DOHH2 (cell line): ENCODE data around the gene RASAL2.

Source experiments
- H3F3A ChIP-seq: fragments of 200-600 bp; sonication (generic), shearing (Covaris generic); 2 replicates; pipeline ENCODE4 v1.6.0; 2016; ENCODE audit warnings: antibody characterized with exemption, mild to moderate bottlenecking; ENCODE audit not compliant: control insufficient read depth, insufficient read depth
- H3K27ac ChIP-seq: fragments of 200-600 bp; sonication (generic); 2 replicates; pipeline ENCODE4 v1.5.1; 2014; ENCODE audit warnings: low read depth, mild to moderate bottlenecking, low read length, moderate library complexity
- H3K27me3 ChIP-seq: fragments of 200-600 bp; sonication (generic); 2 replicates; pipeline ENCODE4 v1.6.1; 2014; ENCODE audit warnings: mild to moderate bottlenecking, low read length, mixed read lengths; ENCODE audit not compliant: control insufficient read depth
- H3K36me3 ChIP-seq: fragments of 200-600 bp; sonication (generic); 2 replicates; pipeline ENCODE4 v1.6.1; 2014; ENCODE audit warnings: mild to moderate bottlenecking, low read length, moderate library complexity, mixed read lengths; ENCODE audit not compliant: control insufficient read depth
- H3K4me1 ChIP-seq: fragments of 200-600 bp; sonication (generic); 2 replicates; pipeline ENCODE4 v1.6.1; 2014; ENCODE audit warnings: mild to moderate bottlenecking, low read length, mixed read lengths; ENCODE audit not compliant: control insufficient read depth
- H3K4me2 ChIP-seq: fragments of 200-600 bp; sonication (generic); 2 replicates; pipeline ENCODE4 v1.6.0; 2014; ENCODE audit warnings: mild to moderate bottlenecking, low read length, moderate library complexity
- H3K4me3 ChIP-seq: fragments of 200-600 bp; sonication (generic); 2 replicates; pipeline ENCODE4 v1.5.1; 2014; ENCODE audit warnings: mild to moderate bottlenecking, low read length, mixed read lengths
- H3K79me2 ChIP-seq: fragments of 200-600 bp; sonication (generic); 2 replicates; pipeline ENCODE4 v1.6.1; 2014; ENCODE audit warnings: mild to moderate bottlenecking, low read length, mixed read lengths; ENCODE audit not compliant: control insufficient read depth
- H3K9me2 ChIP-seq: fragments of 200-600 bp; sonication (generic); replicated peaks from 2 replicates; pipeline ENCODE4 v1.6.1; 2014; ENCODE audit warnings: mild to moderate bottlenecking, low read length, mixed read lengths; ENCODE audit not compliant: control insufficient read depth
- H3K9me3 ChIP-seq: fragments of 200-600 bp; sonication (generic); 2 replicates; pipeline ENCODE4 v1.6.1; 2014; ENCODE audit warnings: antibody characterized with exemption, low read length, mixed read lengths; ENCODE audit not compliant: control insufficient read depth, insufficient read depth
- H4K20me1 ChIP-seq: fragments of 200-600 bp; sonication (generic); 2 replicates; pipeline ENCODE4 v1.6.0; 2014; ENCODE audit warnings: low read depth, mild to moderate bottlenecking, antibody characterized with exemption, low read length, moderate library complexity; ENCODE audit not compliant: control insufficient read depth, insufficient read depth
- EZH2phosphoT487 ChIP-seq: fragments of 200-600 bp; sonication (generic); IDR thresholded peaks from 2 replicates; pipeline ENCODE4 v1.6.1; 2017; ENCODE audit warnings: borderline replicate concordance, mild to moderate bottlenecking, antibody characterized with exemption, low read length, moderate library complexity, mixed read lengths
- TF ChIP-seq, protein P1 (sequence below): fragments of 200-600 bp; sonication (generic); IDR thresholded peaks from one replicate; pipeline ENCODE4 v1.5.1; 2014; ENCODE audit warnings: antibody characterized with exemption, mild to moderate bottlenecking, low read depth, low read length; ENCODE audit not compliant: poor library complexity, severe bottlenecking

The RASAL2 gene

DNA sequence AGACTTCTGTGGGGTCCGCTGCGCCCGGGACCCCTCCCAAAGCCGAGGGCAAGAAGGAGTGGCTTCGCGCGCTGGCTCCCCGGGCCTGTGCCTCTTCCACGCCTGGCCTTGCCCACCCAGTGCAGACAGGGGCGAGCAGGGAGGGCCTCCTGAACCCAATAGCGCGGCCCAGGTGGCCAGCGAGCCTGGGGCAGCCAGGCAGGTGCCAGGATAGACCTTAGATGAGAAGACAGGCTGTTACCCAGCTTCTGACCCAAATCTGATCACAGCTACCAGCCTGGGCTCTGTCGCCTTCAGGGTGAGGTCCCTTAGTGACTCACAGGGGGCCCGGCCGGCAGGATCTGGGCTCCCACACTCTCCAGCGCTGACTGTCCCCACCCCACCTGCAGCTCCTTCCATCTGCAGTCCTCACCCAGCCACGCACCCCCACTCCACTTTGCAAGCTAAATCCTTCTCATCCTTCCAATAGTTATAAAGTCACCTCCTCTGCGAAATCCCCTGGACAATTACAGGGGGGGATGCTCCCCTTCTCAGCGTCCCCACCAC, 393.2 kb downstream of the RASAL2 start:
- TF ChIP-seq, protein P1, sequence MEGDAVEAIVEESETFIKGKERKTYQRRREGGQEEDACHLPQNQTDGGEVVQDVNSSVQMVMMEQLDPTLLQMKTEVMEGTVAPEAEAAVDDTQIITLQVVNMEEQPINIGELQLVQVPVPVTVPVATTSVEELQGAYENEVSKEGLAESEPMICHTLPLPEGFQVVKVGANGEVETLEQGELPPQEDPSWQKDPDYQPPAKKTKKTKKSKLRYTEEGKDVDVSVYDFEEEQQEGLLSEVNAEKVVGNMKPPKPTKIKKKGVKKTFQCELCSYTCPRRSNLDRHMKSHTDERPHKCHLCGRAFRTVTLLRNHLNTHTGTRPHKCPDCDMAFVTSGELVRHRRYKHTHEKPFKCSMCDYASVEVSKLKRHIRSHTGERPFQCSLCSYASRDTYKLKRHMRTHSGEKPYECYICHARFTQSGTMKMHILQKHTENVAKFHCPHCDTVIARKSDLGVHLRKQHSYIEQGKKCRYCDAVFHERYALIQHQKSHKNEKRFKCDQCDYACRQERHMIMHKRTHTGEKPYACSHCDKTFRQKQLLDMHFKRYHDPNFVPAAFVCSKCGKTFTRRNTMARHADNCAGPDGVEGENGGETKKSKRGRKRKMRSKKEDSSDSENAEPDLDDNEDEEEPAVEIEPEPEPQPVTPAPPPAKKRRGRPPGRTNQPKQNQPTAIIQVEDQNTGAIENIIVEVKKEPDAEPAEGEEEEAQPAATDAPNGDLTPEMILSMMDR = no peak
- no peak for TF ChIP-seq EZH2phosphoT487
- Histone ChIP-seq H3K4me2 (no peak overlapping the region), H3K27ac (no peak overlapping the region)

DNA sequence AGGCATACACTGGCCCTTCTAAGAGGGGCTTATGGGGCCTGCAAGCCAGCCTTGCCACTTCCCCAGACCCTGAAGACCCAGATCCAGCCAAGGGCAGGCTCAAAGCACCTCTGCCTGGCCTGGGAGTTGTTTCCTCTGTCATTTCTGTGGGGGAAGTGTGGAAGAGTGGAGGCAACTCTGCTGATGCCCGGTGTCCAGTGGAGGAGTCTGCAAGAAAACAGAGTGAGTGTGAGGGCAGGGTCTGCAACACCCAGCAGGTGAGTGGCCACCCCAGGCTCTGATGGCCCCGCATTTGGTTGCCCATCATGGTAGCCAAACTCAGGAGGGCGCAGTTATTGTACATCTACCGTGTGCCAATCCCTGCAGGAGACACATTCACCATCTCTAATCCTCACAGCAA, 394.5 kb downstream of the RASAL2 start:
- Histone ChIP-seq H3K79me2 (no peaks in the 10 kb centered on the region), H3K4me3 (no peak overlapping the region), H3F3A (no peaks in the 10 kb centered on the region), H3K27ac (no peak overlapping the region), H3K27me3 (no peaks in the 10 kb centered on the region), H3K36me3 (no peaks in the 10 kb centered on the region), H3K4me1 (no peaks in the 10 kb centered on the region), H4K20me1 (no peaks in the 10 kb centered on the region), H3K9me2 (no peaks in the 10 kb centered on the region), H3K9me3 (no peaks in the 10 kb centered on the region), H3K4me2 (no peak overlapping the region)
- no peak for TF ChIP-seq EZH2phosphoT487
- TF ChIP-seq, protein P1 = no peak

More for the DNA sequence above, 393.2 kb downstream of the RASAL2 start:
- Histone ChIP-seq H3K27me3 (no peaks in the 10 kb centered on the region), H3K9me3 (no peaks in the 10 kb centered on the region), H4K20me1 (no peaks in the 10 kb centered on the region), H3K4me1 (no peaks in the 10 kb centered on the region), H3F3A (no peaks in the 10 kb centered on the region), H3K9me2 (no peaks in the 10 kb centered on the region), H3K79me2 (no peaks in the 10 kb centered on the region), H3K36me3 (no peaks in the 10 kb centered on the region), H3K4me3 (no peak overlapping the region)

DNA sequence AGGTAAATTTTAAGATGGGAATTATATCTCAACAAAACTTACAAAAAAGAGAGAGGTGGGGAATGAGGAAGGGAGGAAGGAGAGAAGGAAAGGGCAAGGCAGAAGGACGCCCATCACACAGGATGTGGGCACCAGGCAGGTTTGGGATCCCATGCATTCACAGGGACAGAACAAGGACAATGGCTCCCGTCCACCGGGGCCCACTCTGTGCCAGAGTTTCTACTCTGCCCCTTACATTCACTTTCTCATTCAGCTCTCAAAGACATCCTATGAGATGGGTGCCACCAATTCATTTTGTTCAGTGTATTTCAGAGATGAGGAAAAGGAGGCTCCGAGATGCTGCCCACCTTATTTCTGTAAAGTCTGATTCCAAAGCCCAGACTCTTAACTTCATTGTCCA, 395.5 kb downstream of the RASAL2 start:
- Histone ChIP-seq H3K4me3 (no peak overlapping the region), H3K36me3 (no peaks in the 10 kb centered on the region), H3K27ac (no peak overlapping the region), H3F3A (no peaks in the 10 kb centered on the region), H3K79me2 (no peaks in the 10 kb centered on the region), H3K9me3 (no peaks in the 10 kb centered on the region), H3K4me1 (no peaks in the 10 kb centered on the region), H4K20me1 (no peaks in the 10 kb centered on the region), H3K4me2 (no peak overlapping the region), H3K9me2 (no peaks in the 10 kb centered on the region), H3K27me3 (no peaks in the 10 kb centered on the region)
- no peak for TF ChIP-seq EZH2phosphoT487
- TF ChIP-seq, protein P1 = no peak

DNA sequence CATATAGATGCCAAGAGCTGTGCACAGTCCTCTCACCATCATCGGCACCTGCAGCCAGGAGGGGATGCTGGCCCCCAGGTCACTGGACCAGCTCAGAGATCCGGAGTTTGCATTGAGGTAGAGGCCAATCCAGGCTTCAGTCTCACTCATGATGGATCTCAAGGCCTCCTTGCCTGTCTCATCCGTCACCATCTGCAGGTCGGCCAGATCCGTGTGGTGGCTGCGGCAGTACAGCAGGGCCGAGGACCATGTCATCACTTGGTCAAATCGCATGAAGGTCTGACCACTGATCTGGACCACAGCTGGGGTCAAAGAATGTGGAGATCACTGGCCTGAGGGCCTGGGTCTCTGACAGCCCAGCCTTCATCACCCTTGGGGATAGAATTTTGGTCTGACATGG, 396.2 kb downstream of the RASAL2 start:
- H3K9me3 ChIP-seq = no peaks in the 10 kb centered on the region
- no peak for TF ChIP-seq EZH2phosphoT487
- TF ChIP-seq, protein P1 = no peak
- no peaks in the 10 kb centered on the region for H3K36me3 ChIP-seq
- no peak overlapping the region for H3K4me2 ChIP-seq
- no peaks in the 10 kb centered on the region for H3K4me1 ChIP-seq
- H3K79me2 ChIP-seq = no peaks in the 10 kb centered on the region
- no peaks in the 10 kb centered on the region for H3K27me3 ChIP-seq
- no peaks in the 10 kb centered on the region for H3F3A ChIP-seq
- no peak overlapping the region for H3K4me3 ChIP-seq
- no peaks in the 10 kb centered on the region for H4K20me1 ChIP-seq
- H3K27ac ChIP-seq = no peak overlapping the region
- H3K9me2 ChIP-seq = no peaks in the 10 kb centered on the region
